ENCODE results near the gene HLF.

GRCh38 chr17:55242476-55242875 is 22.3 kb upstream of the HLF start:
- TF ChIP-seq JUND (IDR thresholded peaks at IDR 0.05) (no peak), CTCF (IDR thresholded peaks at IDR 0.05 in 2 of 3, conservative IDR thresholded peaks at IDR 0.05 in 1 of 3; ENCODE audit: borderline replicate concordance in 1 of 3, insufficient read depth in 1 of 3, low read depth in 2 of 3, low read length in 2 of 3) (no peak), EGR1 (IDR thresholded peaks at IDR 0.05; ENCODE audit: low read depth) (no peak), RAD21 (IDR thresholded peaks at IDR 0.05; ENCODE audit: low read depth) (no peak), REST (IDR thresholded peaks at IDR 0.05; ENCODE audit: low read depth) (no peak), SRF (IDR thresholded peaks at IDR 0.05; ENCODE audit: low read depth) (no peak), POLR2A (IDR thresholded peaks at IDR 0.05; ENCODE audit: borderline replicate concordance, extremely low read depth, insufficient read depth, insufficient read length) (no peak), SP1 (IDR thresholded peaks at IDR 0.05; ENCODE audit: low read depth) (no peak)

Data from HCT116 (cell line).